ENCODE results near the gene EVI5L.

GRCh38 chr19:7909471-7910067, 79.6 kb downstream of the EVI5L start:
- TF ChIP-seq RFX5 (IDR thresholded peaks at IDR 0.05; ENCODE audit: borderline replicate concordance, low read depth, low read length) (no peak), RAD21 (IDR thresholded peaks at IDR 0.05 in 1 of 2, conservative IDR thresholded peaks at IDR 0.05 in 1 of 2; ENCODE audit: low read depth in 2 of 2, low read length in 2 of 2) (no peak), NRF1 (IDR thresholded peaks at IDR 0.05; ENCODE audit: low read depth, low read length) (no peak), CTCF (IDR thresholded peaks at IDR 0.05; ENCODE audit: control extremely low read depth in 1 of 3, insufficient read depth in 1 of 3, low read depth in 1 of 3, low read length in 3 of 3) (no peak)
